Bronchial epithelial cell (primary cell): ENCODE measurements around the gene RAD51B. TPM values are rescaled to one million over a fixed set of nuclear protein-coding genes. Genes with fewer than 3 reads are reported as not detected.
"Not testable (repeated sequence)": the region's sequence is repeated elsewhere in the genome, so short reads cannot be mapped to it uniquely, and the experiment has no call there.

Experiments used
- DNase-seq: peaks from one replicate; pipeline ENCODE4 v3.0.0-alpha.2; 2010; ENCODE audit warnings: low read depth
- FAIRE-seq: peaks from 2 replicates; lab custom pipeline; 2011; peaks lifted over from hg19 to GRCh38; lab: Jason Lieb, UNC
- H3K27me3 ChIP-seq: 2 replicates; pipeline ENCODE4 v1.5.1; 2011; ENCODE audit warnings: low read length; ENCODE audit not compliant: control insufficient read depth, insufficient read depth
- H3K36me3 ChIP-seq: 2 replicates; pipeline ENCODE4 v1.5.1; 2011; ENCODE audit warnings: low read length; ENCODE audit not compliant: control insufficient read depth, insufficient read depth
- H3K4me3 ChIP-seq: 2 replicates; pipeline ENCODE4 v1.5.1; 2011; ENCODE audit warnings: mild to moderate bottlenecking, low read depth, low read length, control low read depth
- CTCF ChIP-seq: IDR thresholded peaks from 2 replicates; pipeline ENCODE4 v1.5.1; 2011; ENCODE audit warnings: mild to moderate bottlenecking, moderate library complexity, low read length, control low read depth, inconsistent platforms; ENCODE audit not compliant: insufficient read depth, severe bottlenecking
- total RNA-seq: library from RNA; depleted of rRNA; stranded (reverse); fragments of >200 nt; gene quantifications from 2 replicates; pipeline ENCODE4 v1.2.1, GENCODE V29; 2014

The RAD51B gene
- total RNA-seq, 1 donor from 2014 or later = 12.1 TPM

DNA sequence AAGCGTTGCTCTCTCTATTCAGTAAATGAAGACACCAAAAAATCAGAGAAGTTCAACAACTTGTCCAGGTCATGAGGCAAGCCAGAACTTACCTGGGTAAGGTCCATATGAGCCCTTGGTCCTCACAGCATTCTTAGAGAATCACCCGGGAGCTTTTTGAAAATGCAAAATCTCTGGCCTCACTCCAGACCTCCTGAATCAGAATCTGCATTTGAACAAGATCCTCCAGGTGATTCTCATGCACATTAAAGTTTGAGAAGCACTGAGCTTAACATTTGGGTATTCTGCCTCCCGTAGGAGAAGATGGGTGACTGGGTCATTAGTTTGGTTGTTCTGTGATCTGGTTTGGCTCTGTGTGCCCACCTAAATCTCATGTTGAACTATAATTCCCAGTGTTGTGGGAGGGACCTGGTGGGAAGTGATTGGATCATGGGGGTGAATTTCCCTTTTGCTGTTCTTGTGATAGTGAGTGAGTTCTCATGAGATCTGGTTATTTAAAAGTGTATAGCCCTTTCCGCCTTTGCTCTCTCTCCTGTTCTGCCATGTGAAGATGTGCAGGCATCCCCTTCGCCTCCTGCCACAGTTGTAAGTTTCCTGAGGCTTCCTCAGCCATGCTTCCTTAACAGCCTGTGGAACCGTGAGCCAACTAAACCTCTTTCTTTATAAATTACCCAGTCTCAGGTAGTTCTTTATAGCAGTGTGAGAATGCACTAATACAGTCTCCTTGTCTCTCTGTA is 221.2 kb downstream of the RAD51B start:
- no peak overlapping the region for H3K4me3 ChIP-seq
- FAIRE-seq (no peak), DNase-seq (no peak)
- no peaks in the 10 kb centered on the region for H3K36me3 ChIP-seq
- no peak for TF ChIP-seq CTCF
- no peaks in the 10 kb centered on the region for H3K27me3 ChIP-seq

- DNase-seq (peak; percentile 56), FAIRE-seq (no peak)
- Histone ChIP-seq H3K27me3 (no peaks in the 10 kb centered on the region), H3K4me3 (no peak overlapping the region), H3K36me3 (no peaks in the 10 kb centered on the region)
- no peak for TF ChIP-seq CTCF
Observed at GRCh38 chr14:68041876-68042354, 222.3 kb downstream of the RAD51B start.

- H3K36me3 ChIP-seq = no peaks in the 10 kb centered on the region
- FAIRE-seq (no peak), DNase-seq (peak; percentile 94)
- TF ChIP-seq CTCF = no peak
- H3K4me3 ChIP-seq = no peak overlapping the region
- H3K27me3 ChIP-seq = no peaks in the 10 kb centered on the region
Observed at GRCh38 chr14:68042586-68043210, 223.1 kb downstream of the RAD51B start.

DNA sequence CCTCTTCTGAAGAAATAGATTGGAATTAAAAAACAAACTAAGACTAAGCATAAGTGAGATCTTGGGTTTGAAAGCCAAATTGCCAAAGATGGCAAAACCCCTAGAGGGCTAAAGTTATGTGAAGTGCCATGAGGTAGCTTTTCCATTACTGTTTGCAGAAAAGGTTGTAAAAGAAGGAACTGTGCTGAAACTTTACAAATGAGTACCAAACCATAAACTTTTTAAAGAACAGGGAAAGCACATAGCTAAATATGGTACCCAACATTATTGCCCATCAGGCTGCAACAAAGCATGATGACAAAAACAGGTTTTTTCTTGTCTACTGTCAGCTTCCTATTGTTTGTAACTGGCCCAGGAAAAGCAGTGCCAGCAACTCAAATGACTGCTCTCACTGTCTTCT is 224.2 kb downstream of the RAD51B start:
- TF ChIP-seq CTCF = no peak

DNA sequence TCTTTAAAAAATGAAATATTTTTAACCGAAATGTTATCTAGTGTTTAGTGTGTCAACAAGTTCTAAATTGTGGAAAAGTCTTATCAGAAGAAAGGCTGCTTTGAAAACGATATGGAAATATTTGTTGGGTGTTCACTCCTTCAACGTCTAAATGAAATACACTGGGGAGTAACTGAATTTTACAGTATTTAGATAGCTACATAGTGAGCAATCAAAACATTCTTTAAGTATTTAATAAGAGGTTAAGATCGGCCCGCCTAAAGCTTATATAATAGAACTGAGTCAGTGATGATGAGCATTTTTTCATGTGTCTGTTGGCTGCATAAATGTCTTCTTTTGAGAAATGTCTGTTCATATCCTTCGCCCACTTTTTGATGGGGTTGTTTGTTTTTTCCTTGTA is 228.3 kb downstream of the RAD51B start:
- FAIRE-seq (no peak), DNase-seq (peak; percentile 61)
- no peak for TF ChIP-seq CTCF
- no peak overlapping the region for H3K4me3 ChIP-seq
- H3K27me3 ChIP-seq = no peaks in the 10 kb centered on the region
- H3K36me3 ChIP-seq = no peaks in the 10 kb centered on the region

More for the DNA sequence above, 224.2 kb downstream of the RAD51B start:
- peak; percentile 38 for DNase-seq
- no peaks in the 10 kb centered on the region for H3K27me3 ChIP-seq
- no peak for FAIRE-seq
- no peaks in the 10 kb centered on the region for H3K36me3 ChIP-seq
- no peak overlapping the region for H3K4me3 ChIP-seq

DNA sequence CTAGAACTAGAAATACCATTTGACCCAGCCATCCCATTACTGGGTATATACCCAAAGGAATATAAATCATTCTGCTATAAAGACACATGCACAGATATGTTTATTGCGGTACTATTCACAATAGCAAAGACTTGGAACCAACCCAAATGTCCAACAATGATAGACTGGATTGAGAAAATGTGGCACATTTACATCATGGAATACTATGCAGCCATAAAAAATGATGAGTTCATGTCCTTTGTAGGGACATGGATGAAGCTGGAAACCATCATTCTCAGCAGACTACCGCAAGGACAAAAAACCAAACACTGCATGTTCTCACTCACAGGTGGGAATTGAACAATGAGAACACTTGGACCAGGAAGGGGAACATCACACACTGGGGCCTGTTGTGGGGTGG is 229.2 kb downstream of the RAD51B start:
- not testable (repeated sequence) for DNase-seq, FAIRE-seq, H3K36me3 ChIP-seq, H3K4me3 ChIP-seq, H3K27me3 ChIP-seq
